ENCODE results near the gene IL10RB. TPM values are rescaled to one million over a fixed set of nuclear protein-coding genes. Genes with fewer than 3 reads are reported as not detected.

Gene IL10RB
- total and polyA plus RNA-seq, 2 of the 13 experiments (the other 11 are each of a cell fraction or from before 2014, with no cell fraction given): 17.4 to 18.2 TPM

GRCh38 chr21:33325222-33326067 lies 59.3 kb downstream of the IL10RB start:
- in situ Hi-C loops (cut with HindIII; ENCODE audit: extremely low pct_ligation_motif_present, low pct_unique_long_range_greater_than_20kb) (no loop called here), intact Hi-C loops (cut with micrococcal nuclease; ENCODE audit: unreplicated experiment) (loop anchor here (2.0 kb wide), 1 partner anchor 127 kb away; no protein-coding TSS in a partner anchor)
- Histone ChIP-seq H4K20me1 (ENCODE audit: insufficient read depth, low read length) (no peaks in the 10 kb centered on the region), H3K4me1 (ENCODE audit: insufficient read depth, low read length) (peaks cover 27% of the 10 kb centered on the region), H3K4me3 (replicated peaks in 1 of 3; ENCODE audit: insufficient read depth in 1 of 3, low read depth in 2 of 3, low read length in 3 of 3) (peak overlapping the region; percentile 60 to 89 (median 86)), H3K4me2 (ENCODE audit: low read depth, low read length) (peak overlapping the region; percentile 74), H3K9me3 (ENCODE audit: low read length) (no peaks in the 10 kb centered on the region), H3K36me3 (replicated peaks in 1 of 2; ENCODE audit: control insufficient read depth in 1 of 2, insufficient read depth in 2 of 2, low read length in 2 of 2) (peaks cover 0 to 2% of the 10 kb centered on the region in 2 experiments; a peak in 1 of 5 replicates), H3K9ac (ENCODE audit: insufficient read depth, low read depth, low read length) (peak overlapping the region; percentile 77), H2AFZ (ENCODE audit: low read length) (no peak overlapping the region), H3K27ac (ENCODE audit: extremely low read length, insufficient read depth, low read length) (peak overlapping the region; percentile 89), H3K79me2 (ENCODE audit: insufficient read depth, low read length) (peaks cover 37% of the 10 kb centered on the region), H3K27me3 (ENCODE audit: control insufficient read depth in 1 of 2, insufficient read depth in 2 of 2, low read length in 2 of 2) (no peaks in the 10 kb centered on the region)
- ATAC-seq: peak; percentile 53
- BruUV-seq (replicated peaks): TSS peak; percentile 63
- ChIA-PET CTCF (ENCODE audit: low intra/inter-chr PET ratio, low total read pairs) (no interaction called here), POLR2A (interaction anchor here (0.7 to 2.0 kb wide), 23 partner anchors 12 to 597 kb away, joined by 3 to 21 read pairs (median 6); partner anchors contain the start of genes DONSON, IL10RB, SYNJ1 and TMEM50B)
- FAIRE-seq: no peak
- peak; percentile 35 for DNase-seq (ENCODE audit: low spot score)
- 1% methylated on average over 19 of the region's 28 CpGs for WGBS (ENCODE audit: low lambda C conversion rate)
- TF ChIP-seq AFF4 (CRISPR knock-in tag; IDR thresholded peaks at IDR 0.05): no peak
- no peak for TF ChIP-seq ZNF24 (IDR thresholded peaks at IDR 0.05)
- peak; percentile 11; the same call in 1 of the 2 replicates for TF ChIP-seq ZNF776 (CRISPR knock-in tag; IDR thresholded peaks at IDR 0.05)
- no peak for TF ChIP-seq KMT2B (CRISPR knock-in tag; IDR thresholded peaks at IDR 0.05)
- TF ChIP-seq ERF (CRISPR knock-in tag; IDR thresholded peaks at IDR 0.05): no peak
- no peak for TF ChIP-seq ZBTB1 (CRISPR knock-in tag; IDR thresholded peaks at IDR 0.05; ENCODE audit: borderline replicate concordance)
- TF ChIP-seq DR1 (CRISPR knock-in tag; IDR thresholded peaks at IDR 0.05): no peak
- no peak for TF ChIP-seq ZNF616 (CRISPR knock-in tag; IDR thresholded peaks at IDR 0.05; ENCODE audit: low read depth)
- no peak for TF ChIP-seq ZNF788 (CRISPR knock-in tag; IDR thresholded peaks at IDR 0.05; ENCODE audit: borderline replicate concordance)
- no peak for TF ChIP-seq GATAD1 (CRISPR knock-in tag; IDR thresholded peaks at IDR 0.05)
- no peak for TF ChIP-seq ZNF121 (CRISPR knock-in tag; IDR thresholded peaks at IDR 0.05)
- no peak for TF ChIP-seq ZNF317 (CRISPR knock-in tag; IDR thresholded peaks at IDR 0.05)
- no peak for TF ChIP-seq PCBP2 (optimal IDR thresholded peaks at IDR 0.05; ENCODE audit: low read depth, low read length, poor library complexity, severe bottlenecking)
- TF ChIP-seq ZNF282 (IDR thresholded peaks at IDR 0.05; ENCODE audit: partially characterized antibody): no peak
- TF ChIP-seq ATF4 (CRISPR knock-in tag; IDR thresholded peaks at IDR 0.05): no peak
- peak; percentile 26 for TF ChIP-seq ZEB1 (IDR thresholded peaks at IDR 0.05; ENCODE audit: insufficient replicate concordance, low read depth)
- TF ChIP-seq SKIL (CRISPR knock-in tag; IDR thresholded peaks at IDR 0.05; ENCODE audit: borderline replicate concordance): no peak
- TF ChIP-seq RFX1 (IDR thresholded peaks at IDR 0.05): no peak
